Mesenchymal stem cell (in vitro differentiated cells and primary cell): ENCODE measurements around the gene TASOR2.
A peak's percentile ranks its signal among the peaks of the same experiment; 100 is the strongest.

ENCODE experiments used
- DNase-seq: peaks from one replicate; pipeline ENCODE4 v3.0.0-alpha.2; 2013
- H2AFZ ChIP-seq: one replicate; pipeline ENCODE4 v1.6.1; 2013; ENCODE audit warnings: low read depth, mild to moderate bottlenecking, control low read depth, inconsistent platforms, low read length, moderate library complexity
- H2AK5ac ChIP-seq: 2 replicates; pipeline ENCODE4 v1.6.1; 2013; ENCODE audit warnings: low read length, moderate library complexity, mild to moderate bottlenecking, inconsistent platforms; ENCODE audit not compliant: severe bottlenecking
- H2BK120ac ChIP-seq: one replicate; pipeline ENCODE4 v1.6.1; 2013; ENCODE audit warnings: low read depth, mild to moderate bottlenecking, inconsistent platforms, low read length, moderate library complexity
- H2BK12ac ChIP-seq, 2 experiments: one replicate each; pipeline ENCODE4 v1.6.1; 2013; ENCODE audit warnings: inconsistent platforms in 2 of 2, low read length in 2 of 2, mild to moderate bottlenecking in 2 of 2, moderate library complexity in 2 of 2, control low read depth in 1 of 2
- H2BK15ac ChIP-seq: one replicate; pipeline ENCODE4 v1.6.1; 2013; ENCODE audit warnings: mild to moderate bottlenecking, low read depth, inconsistent platforms; ENCODE audit not compliant: poor library complexity, severe bottlenecking
- H2BK5ac ChIP-seq: 2 replicates; pipeline ENCODE4 v1.6.1; 2013; ENCODE audit warnings: low read depth, mild to moderate bottlenecking, low read length, control low read depth, inconsistent platforms; ENCODE audit not compliant: poor library complexity, severe bottlenecking
- H3K14ac ChIP-seq, 2 experiments: one replicate each; pipeline ENCODE4 v1.6.1; 2013; ENCODE audit warnings: inconsistent platforms in 2 of 2, low read length in 2 of 2, control low read depth in 1 of 2, mild to moderate bottlenecking in 1 of 2, moderate library complexity in 1 of 2
- H3K18ac ChIP-seq, 2 experiments: one replicate each; pipeline ENCODE4 v1.6.1; 2013; ENCODE audit warnings: inconsistent platforms in 2 of 2, low read length in 2 of 2, control low read depth in 1 of 2, low read depth in 1 of 2, mild to moderate bottlenecking in 1 of 2
- H3K23ac ChIP-seq, 2 experiments: one replicate each; pipeline ENCODE4 v1.6.1; 2013; ENCODE audit warnings: inconsistent platforms in 2 of 2, low read length in 2 of 2, mild to moderate bottlenecking in 2 of 2, moderate library complexity in 2 of 2, control low read depth in 1 of 2
- H3K27ac ChIP-seq: 2 replicates; pipeline ENCODE4 v1.5.1; 2013; ENCODE audit warnings: mild to moderate bottlenecking, moderate library complexity, low read length, control low read depth, inconsistent platforms; ENCODE audit not compliant: poor library complexity, severe bottlenecking
- H3K27me3 ChIP-seq, 2 experiments: 2 replicates each; pipeline versions ENCODE4 v1.6.1 to v1.7.0; 2013; ENCODE audit warnings: low read length in 2 of 2, mild to moderate bottlenecking in 2 of 2, moderate library complexity in 2 of 2, control low read depth in 1 of 2, inconsistent platforms in 1 of 2; ENCODE audit not compliant: control insufficient read depth in 1 of 2, insufficient read depth in 1 of 2
- H3K36me3 ChIP-seq, 2 experiments: 2 replicates each; pipeline versions ENCODE4 v1.6.1 to v1.7.0; 2013; ENCODE audit warnings: low read length in 2 of 2, control low read depth in 1 of 2, inconsistent platforms in 1 of 2, low read depth in 1 of 2, mild to moderate bottlenecking in 1 of 2; ENCODE audit not compliant: insufficient read depth in 2 of 2, control insufficient read depth in 1 of 2
- H3K4ac ChIP-seq, 2 experiments: one replicate each; pipeline ENCODE4 v1.6.1; 2013; ENCODE audit warnings: inconsistent platforms in 2 of 2, low read length in 2 of 2, mild to moderate bottlenecking in 2 of 2, moderate library complexity in 2 of 2, control low read depth in 1 of 2, low read depth in 1 of 2
- H3K4me1 ChIP-seq: 2 replicates; pipeline ENCODE4 v1.6.1; 2013; ENCODE audit warnings: low read depth, low read length, control low read depth; ENCODE audit not compliant: control insufficient read depth, insufficient read depth
- H3K4me2 ChIP-seq: 2 replicates; pipeline ENCODE4 v1.6.1; 2013; ENCODE audit warnings: low read length, mild to moderate bottlenecking, inconsistent platforms; ENCODE audit not compliant: poor library complexity, severe bottlenecking
- H3K4me3 ChIP-seq, 2 experiments: 2 replicates each; pipeline versions ENCODE4 v1.5.1 to v1.7.0; 2013; ENCODE audit warnings: low read length in 2 of 2, mild to moderate bottlenecking in 2 of 2, control low read depth in 1 of 2, low read depth in 1 of 2; ENCODE audit not compliant: insufficient read depth in 1 of 2
- H3K79me1 ChIP-seq: replicated peaks from 2 replicates; pipeline ENCODE4 v1.6.1; 2013; ENCODE audit warnings: mild to moderate bottlenecking, control low read depth, low read length, inconsistent platforms; ENCODE audit not compliant: poor library complexity, severe bottlenecking
- H3K9ac ChIP-seq: 2 replicates; pipeline ENCODE4 v1.7.0; 2013; ENCODE audit warnings: mild to moderate bottlenecking, low read length, moderate library complexity
- H3K9me3 ChIP-seq: 2 replicates; pipeline ENCODE4 v1.7.0; 2013; ENCODE audit warnings: mild to moderate bottlenecking, low read length; ENCODE audit not compliant: control insufficient read depth
- H4K8ac ChIP-seq: one replicate; pipeline ENCODE4 v1.6.1; 2013; ENCODE audit warnings: inconsistent platforms, mild to moderate bottlenecking, low read length, moderate library complexity
- H4K91ac ChIP-seq: one replicate; pipeline ENCODE4 v1.6.1; 2013; ENCODE audit warnings: mild to moderate bottlenecking, low read length, inconsistent platforms
- WGBS: methylation state at CpG from one replicate; pipeline ENCODE4 v1.1.7; 2013; ENCODE audit warnings: mixed read lengths; 5-methylcytosine and 5-hydroxymethylcytosine counted together

Gene TASOR2

DNA sequence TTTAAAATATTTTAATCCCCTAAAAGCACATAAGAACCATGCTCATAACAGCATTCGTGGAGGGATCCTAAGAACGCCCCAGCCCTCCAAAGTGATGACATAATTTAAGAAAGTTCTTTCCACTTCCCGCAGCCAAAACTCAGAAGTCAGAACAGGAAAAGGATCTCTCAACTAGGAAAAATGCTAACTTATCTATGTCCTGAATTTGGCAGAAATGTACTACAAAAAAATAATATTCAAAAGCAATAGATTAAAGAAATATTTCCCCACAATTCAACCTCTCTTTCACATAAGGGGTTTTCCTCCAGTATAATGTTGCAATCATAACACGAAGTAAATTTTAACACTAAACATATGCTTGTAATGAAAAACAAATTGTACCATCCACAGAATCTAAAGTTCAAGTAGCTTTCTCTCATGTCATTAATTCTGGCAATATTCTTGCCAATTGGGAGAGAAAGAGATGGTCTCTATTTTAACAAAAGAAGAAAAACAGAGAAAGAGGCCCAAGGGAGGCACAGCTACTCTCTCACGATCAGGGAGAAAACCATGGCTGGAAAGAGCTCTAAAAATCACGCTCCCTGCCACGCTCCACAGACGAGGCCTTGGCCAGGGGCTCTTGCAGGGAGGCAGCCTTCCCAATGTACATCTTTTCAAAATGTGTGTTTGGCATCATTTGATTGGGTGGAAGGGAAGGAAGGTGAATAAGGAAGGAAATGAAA is 41.1 kb upstream of the TASOR2 start:
- Histone ChIP-seq H3K27ac (no peak overlapping the region), H3K4ac (no peak overlapping the region), H3K4me3 (peak overlapping the region in 1 of 2 experiments; percentile 26), H2BK12ac (no peak overlapping the region), H2AFZ (no peak overlapping the region), H3K9me3 (no peaks in the 10 kb centered on the region), H2AK5ac (no peak overlapping the region), H3K36me3 (peaks cover 39 to 69% of the 10 kb centered on the region in 2 experiments), H2BK5ac (no peak overlapping the region), H4K8ac (no peak overlapping the region), H2BK120ac (no peak overlapping the region), H3K4me2 (no peak overlapping the region), H2BK15ac (no peak overlapping the region), H3K18ac (no peak overlapping the region), H3K79me1 (no peaks in the 10 kb centered on the region), H4K91ac (no peak overlapping the region), H3K23ac (no peak overlapping the region), H3K4me1 (no peaks in the 10 kb centered on the region), H3K14ac (no peak overlapping the region), H3K27me3 (no peaks in the 10 kb centered on the region), H3K9ac (peak overlapping the region; percentile 64)
- WGBS: 94% methylated on average over 8 of the region's 8 CpGs
- no peak for DNase-seq

DNA sequence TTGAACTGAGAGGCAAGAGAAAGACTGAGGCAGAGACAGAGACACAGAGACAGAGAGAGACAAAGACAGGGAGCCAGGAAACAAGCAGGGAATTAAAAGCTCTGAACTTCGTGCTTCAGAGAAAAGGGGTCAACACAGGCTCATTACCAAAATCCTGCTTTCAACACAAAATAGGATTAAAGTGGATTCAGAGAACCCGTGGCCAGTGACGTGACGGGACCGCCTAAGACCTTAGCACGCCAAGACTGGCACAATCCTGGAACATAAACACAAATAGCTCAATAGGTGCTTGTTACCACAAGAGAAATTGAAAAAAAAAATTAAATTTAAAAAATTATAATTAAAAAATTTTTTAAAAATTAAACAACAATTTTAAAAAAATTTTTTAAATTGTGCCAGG is 39.7 kb upstream of the TASOR2 start:
- Histone ChIP-seq H3K4ac (no peak overlapping the region), H4K8ac (no peak overlapping the region), H2BK5ac (no peak overlapping the region), H3K4me3 (no peak overlapping the region), H3K18ac (no peak overlapping the region), H3K23ac (no peak overlapping the region), H2BK12ac (no peak overlapping the region), H3K27ac (no peak overlapping the region), H3K79me1 (no peaks in the 10 kb centered on the region), H3K9ac (peak overlapping the region; percentile 36), H2AK5ac (no peak overlapping the region), H3K4me1 (no peaks in the 10 kb centered on the region), H2AFZ (no peak overlapping the region), H2BK15ac (no peak overlapping the region), H4K91ac (no peak overlapping the region), H2BK120ac (no peak overlapping the region), H3K4me2 (no peak overlapping the region), H3K14ac (no peak overlapping the region), H3K9me3 (no peaks in the 10 kb centered on the region), H3K27me3 (no peaks in the 10 kb centered on the region), H3K36me3 (peaks cover 39 to 66% of the 10 kb centered on the region in 2 experiments)
- 100% methylated on average over 2 of the region's 6 CpGs for WGBS
- DNase-seq: no peak

GRCh38 chr10:5645375-5645774 is 39.3 kb upstream of the TASOR2 start:
- Histone ChIP-seq H2BK15ac (no peak overlapping the region), H2BK120ac (no peak overlapping the region), H4K8ac (no peak overlapping the region), H3K23ac (no peak overlapping the region), H2BK12ac (no peak overlapping the region), H3K9ac (peak overlapping the region; percentile 36), H3K14ac (no peak overlapping the region), H3K36me3 (peaks cover 39 to 66% of the 10 kb centered on the region in 2 experiments), H4K91ac (no peak overlapping the region), H2AK5ac (no peak overlapping the region), H3K9me3 (no peaks in the 10 kb centered on the region), H3K18ac (no peak overlapping the region), H2AFZ (no peak overlapping the region), H3K27ac (no peak overlapping the region), H3K4me2 (no peak overlapping the region), H3K27me3 (no peaks in the 10 kb centered on the region), H3K79me1 (no peaks in the 10 kb centered on the region), H3K4me1 (no peaks in the 10 kb centered on the region), H3K4ac (no peak overlapping the region), H3K4me3 (no peak overlapping the region), H2BK5ac (no peak overlapping the region)
- WGBS: over 99% methylated on average over 11 of the region's 11 CpGs
- no peak for DNase-seq

DNA sequence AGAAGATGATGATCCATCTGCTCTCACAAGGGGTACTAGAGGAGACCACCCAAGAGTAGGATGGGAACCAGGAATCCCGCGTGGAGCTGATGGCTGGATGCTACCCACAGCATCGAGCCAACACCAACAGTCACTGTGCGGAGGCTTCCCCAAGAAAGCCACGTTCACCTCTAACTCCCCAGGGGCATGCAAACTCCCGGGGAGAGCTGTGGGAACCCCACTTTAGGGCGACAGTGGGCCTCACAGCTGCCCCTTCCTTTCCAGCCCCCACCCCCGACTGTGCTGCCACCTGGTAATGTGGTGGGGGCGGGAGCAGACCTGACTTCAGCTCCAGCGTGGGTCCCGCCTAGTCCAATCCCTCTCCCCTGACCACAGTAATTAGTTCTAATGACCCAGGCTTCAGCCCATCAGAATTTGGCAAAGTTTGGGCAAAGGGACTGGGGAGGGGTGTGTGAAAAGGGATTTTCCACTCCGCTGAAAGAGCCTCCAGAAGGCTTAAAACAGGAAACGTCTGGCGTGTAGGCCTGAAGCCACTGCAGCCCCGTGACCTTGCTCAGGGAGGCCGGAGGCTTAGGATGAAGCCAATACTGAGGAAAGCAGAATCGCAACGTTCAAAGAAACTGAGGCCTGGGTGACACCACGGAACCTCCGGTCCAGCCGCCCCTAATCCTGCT is 38.6 kb upstream of the TASOR2 start:
- Histone ChIP-seq H3K4me1 (no peaks in the 10 kb centered on the region), H3K18ac (no peak overlapping the region), H3K9ac (peak overlapping the region; percentile 36), H3K79me1 (no peaks in the 10 kb centered on the region), H3K27me3 (no peaks in the 10 kb centered on the region), H2BK15ac (no peak overlapping the region), H3K4ac (no peak overlapping the region), H3K36me3 (peaks cover 36 to 64% of the 10 kb centered on the region in 2 experiments), H3K4me3 (no peak overlapping the region), H2AFZ (no peak overlapping the region), H2AK5ac (no peak overlapping the region), H3K14ac (no peak overlapping the region), H3K23ac (no peak overlapping the region), H4K8ac (no peak overlapping the region), H2BK12ac (no peak overlapping the region), H3K27ac (no peak overlapping the region), H3K9me3 (no peaks in the 10 kb centered on the region), H2BK120ac (no peak overlapping the region), H4K91ac (no peak overlapping the region), H2BK5ac (no peak overlapping the region), H3K4me2 (no peak overlapping the region)
- 88% methylated on average over 19 of the region's 21 CpGs for WGBS
- DNase-seq: no peak
